Stimulated activated CD4-positive, alpha-beta T cell treated with anti-CD3 and anti-CD28 coated beads, Interleukin-1b, Interleukin-23, amount 100 ng/mL, for 24 hours (primary cell): Measurements from ENCODE around the gene PRKCD.

Experiments
- DNase-seq, 4 experiments: peaks; one replicate each; pipeline ENCODE4 v3.0.0-alpha.2; 2020; ENCODE audit warnings: low read depth in 4 of 4, low spot score in 1 of 4

The PRKCD gene

DNA sequence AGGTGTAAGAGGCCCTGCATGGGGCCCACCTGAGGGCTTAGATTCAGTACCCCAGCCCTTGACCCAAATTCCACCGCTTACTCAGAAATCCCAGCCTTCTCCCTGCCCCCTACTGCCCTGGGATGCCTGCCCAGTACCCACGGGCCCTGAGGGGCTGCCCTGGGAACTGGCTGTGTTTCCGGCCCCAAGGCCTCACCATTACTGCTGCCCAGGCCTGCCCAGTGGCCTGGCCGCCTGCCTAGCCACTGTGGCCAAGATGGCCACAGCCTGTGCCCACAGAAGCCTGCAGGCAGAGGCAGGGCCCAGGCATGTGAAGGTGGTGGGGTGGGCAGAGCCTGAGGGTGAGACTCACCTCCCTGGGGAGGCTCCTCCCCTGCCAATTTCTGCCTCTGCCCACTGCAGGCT, 6.1 kb upstream of the PRKCD start:
- no peak for DNase-seq

DNA sequence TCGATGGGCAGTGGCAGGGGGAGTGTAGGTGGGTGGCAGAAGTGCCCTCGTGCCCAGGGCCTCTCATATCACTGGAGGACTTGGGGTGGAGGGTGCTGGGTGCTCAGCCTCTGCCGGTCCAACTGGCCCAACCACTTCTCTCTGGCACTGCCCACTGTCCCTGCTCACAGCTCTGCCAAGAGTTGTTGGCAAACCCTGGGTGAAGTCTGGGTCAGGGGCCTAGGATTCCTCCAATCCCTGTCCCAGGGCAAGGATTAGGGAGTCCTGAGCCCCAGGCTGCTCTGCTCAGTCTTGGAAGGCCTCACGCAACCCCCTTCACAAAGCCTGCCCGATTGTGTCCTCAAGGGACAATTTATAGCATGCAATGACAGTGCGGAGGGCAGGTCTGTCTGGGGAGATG, 5.2 kb upstream of the PRKCD start:
- DNase-seq = no peak

DNA sequence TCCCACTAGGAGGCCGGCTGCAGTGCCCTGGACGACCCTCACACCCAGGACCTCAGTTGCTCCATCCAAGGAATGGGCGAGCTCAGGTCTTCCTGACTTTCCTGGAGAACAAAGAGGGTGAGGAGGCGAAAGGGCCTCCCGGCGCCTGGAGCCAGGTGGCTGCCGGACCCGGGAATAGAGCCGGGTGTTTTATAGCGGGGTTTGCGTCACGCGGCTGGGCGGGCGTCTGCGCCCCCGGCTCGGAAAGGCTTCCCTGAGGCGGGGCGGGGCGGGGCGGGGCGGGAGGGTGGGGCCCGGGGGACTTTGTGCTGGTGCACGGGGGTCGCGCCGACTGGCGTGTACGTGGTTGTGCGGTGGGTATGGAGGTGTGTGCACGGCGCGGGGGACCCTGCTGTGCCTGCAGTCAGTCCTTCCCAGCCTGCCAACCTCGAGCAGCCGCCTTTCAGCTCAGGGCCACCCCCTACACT, 4.6 kb upstream of the PRKCD start:
- no peak for DNase-seq

DNA sequence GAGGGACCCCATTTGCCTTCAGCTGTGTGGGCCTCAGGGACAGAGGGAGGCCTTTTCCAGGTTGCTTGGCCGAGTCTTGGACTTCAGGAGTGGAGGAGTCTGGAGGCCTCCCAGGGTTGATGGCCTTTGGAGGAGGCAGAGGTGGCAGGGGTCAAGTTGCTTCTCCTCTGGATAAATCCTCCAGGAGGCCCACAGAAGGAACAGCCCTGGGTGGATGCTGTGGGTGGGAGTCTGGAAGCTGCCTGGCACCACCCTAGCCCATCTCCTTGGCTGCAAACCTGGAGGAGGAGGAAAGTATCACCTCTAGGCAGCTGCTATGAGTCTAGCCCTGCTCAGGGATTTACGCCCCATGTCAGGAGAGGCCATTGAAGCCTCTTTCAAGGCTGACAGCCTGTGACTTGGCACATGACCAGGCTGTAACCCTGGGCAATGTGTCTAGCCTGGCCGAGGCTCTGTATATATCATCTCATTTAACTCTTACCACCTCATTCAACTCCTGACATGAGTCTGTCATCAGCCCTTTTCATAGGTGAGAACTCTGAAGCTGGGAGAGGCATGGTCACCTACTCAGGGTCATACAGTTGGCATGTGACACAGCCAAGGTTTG, 2.9 kb upstream of the PRKCD start:
- DNase-seq = no peak

DNA sequence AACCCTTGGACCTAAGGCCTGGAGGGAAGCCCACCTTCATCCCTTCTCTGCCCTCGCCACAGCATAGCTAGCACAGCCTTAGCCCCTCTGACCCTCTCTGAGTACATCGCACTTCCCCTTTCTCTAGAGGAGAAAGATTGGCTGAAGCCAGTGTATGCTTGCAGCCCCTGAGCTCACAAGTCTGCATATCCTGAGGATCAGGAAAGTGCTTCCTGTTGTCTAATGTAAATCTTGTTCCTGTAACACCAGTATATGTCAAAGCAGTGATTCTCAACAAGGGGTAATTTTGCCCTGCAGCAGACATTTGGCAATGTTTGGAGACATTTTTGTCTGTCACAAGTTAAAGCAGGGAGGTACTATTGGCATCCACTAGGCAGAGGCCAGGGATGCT, 2.2 kb upstream of the PRKCD start:
- DNase-seq = no peak

DNA sequence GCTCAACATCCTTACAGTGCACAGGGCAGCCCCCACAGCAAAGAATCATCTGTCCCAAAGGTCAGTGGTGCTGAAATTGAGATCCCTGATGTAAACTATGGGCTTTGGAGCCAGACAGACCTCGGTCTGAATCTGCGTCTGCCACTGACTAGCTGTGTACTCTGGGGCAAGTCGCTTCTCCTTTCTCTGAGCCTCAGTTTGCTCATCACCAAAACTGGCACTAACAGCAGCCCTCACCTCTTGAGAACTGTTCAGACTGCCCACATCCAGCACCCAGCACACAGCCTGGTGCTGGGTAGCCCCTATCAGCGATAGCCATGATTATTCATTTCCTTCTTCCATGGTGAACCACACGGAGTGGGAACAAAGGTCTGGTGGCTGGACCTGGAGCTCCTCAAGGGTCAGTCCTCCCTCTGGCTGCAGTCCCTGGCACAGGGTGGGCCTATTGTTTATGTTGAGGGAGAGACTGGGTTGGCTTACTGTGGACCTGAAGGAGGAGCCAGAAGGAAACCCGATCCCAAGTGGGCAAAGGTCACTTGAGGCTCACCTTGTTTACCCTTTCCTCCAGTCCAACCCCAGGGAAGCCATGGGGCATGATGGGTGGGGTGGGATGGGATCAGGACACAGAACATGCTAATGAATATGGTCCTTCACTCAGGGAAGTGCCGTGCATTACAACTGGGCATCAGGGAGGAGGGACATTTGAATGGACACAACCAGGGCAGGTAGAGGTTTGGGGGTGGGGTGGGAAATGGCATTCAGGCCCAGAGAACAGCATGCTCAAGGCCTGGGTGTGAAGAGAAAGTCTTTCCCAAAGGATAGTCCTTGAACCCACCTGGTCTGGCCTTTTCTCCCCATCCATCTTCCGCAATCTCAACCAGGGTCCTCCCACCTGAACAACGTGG, 1.6 kb upstream of the PRKCD start:
- DNase-seq = no peak

DNA sequence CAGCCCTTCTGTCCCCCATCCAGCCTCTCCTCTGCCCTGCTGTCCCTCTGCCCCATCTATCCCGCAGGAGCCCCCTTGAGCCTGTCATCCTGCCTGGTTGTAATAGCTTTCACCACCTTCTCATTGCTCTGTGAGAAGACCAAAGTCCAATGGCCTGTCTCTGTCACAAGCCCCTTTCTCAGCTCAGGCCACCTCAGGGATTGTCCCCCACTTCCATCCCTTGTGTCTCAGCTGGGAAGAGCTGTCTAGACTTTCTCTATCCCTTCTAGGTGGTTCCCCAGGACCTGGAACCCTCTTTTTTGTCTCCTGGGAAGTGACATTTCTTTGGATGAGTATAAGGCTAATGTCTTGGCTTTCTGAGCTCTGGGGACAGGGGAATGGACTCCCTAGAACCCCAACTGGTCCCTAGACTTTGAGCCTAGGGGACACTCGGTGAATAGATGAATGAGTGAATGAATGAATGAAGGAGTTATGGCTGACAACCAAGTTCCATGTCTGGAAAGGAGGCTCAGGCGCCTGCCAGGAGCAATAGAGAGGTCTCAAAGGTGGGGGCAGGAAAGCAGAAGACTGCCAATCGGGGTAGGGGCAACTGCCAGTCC, 849 bp upstream of the PRKCD start:
- no peak for DNase-seq

DNA sequence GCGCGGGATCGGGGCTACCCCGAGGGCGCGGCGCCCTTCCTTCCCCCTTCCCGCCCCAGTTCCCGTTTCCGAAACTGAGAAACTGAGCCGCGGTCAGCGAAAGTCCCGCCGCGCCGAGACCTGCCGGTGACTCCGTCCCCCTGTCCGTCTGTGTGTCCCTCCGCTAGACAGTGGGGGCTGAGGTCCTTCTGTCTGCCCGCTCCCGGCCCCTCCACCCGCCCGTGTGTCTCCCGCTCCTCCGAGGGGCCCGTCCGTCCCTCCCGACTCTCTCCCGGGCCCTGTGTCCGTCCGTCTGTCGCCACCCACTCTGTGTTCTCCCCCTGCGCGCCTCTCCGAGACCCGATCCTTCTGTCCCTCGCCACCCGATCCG, 426 bp downstream of the PRKCD start:
- no peak for DNase-seq

DNA sequence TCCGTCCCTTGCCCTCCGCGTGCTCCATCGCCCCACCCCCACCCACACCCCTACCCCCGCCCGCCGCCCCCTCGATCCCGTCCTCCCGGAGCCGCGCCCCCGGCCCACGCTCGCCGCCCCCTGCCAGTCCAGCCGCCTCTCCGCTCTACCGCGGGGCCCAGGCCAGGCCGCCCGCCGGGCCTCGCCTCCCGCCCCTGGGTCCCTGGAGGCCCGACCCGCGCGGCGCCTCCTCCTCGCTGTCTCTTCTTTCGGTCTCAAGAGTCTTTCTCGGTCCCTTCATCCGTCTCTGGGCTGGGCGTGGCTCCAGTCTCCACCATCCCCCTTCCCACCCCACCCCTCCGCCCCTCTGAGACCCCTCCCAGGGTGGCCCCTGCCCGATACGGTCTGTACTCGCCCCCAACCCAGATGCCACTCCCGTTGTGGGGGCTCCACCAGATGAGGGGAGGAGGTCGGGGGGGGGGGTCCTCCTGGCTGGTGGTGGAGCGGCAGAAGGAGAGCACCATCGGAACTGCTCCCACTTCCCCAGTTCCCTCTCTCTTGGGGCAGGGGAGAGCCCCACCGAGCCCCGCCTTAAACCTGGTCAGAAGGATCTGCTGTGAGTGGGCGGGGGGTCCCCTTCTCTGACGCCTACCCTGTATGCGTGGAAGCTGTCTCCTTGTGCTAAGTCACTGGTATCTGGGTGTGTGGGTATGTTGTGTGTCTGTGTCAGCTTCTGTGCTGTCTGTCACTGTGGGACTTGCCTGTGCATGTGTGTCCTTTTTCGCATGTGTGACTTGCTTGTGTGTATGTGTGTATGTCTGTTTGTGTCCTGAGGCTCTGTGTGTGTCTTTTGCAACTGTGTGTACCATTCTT, 1.0 kb downstream of the PRKCD start:
- DNase-seq = peak in 2 of 4 experiments; percentile 15 to 23

DNA sequence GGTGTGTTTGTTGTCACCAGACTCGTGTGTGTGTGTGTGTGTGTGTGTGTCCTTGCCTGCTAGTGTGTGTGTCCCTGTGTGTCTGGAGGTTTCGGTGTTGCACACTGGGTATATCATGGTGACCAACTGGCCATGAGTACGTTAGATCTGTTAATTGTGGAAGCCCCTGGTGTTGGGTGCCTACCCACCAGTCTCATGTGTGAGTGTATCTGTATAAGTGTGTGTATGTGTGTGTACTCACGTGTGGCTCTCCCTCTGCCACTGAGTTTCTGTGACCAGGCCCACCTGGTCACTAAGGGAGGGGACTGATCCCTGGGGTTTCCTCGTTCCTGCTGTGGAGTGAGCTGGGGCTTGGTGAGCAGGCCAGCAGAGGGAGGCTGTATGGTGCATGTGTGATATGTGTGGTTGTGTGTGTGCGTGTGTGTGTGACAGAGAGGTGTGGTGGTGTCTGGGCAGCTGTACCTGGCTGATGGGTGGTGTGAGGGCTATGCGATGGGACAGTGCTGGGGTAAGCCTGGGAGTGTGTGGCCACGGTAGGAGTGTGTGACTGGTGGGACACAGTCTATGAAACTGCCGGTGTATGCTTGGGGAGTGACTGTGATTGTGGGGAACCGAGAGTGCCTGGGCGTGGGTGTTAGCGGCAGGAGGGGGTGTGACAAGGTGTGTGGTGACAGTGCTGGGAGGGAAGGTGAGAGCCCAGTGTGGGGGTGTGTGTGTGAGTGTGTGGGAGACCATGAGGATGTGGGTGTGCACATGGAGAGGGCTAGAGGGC, 1.8 kb downstream of the PRKCD start:
- DNase-seq = peak in 1 of 4 experiments; percentile 17

DNA sequence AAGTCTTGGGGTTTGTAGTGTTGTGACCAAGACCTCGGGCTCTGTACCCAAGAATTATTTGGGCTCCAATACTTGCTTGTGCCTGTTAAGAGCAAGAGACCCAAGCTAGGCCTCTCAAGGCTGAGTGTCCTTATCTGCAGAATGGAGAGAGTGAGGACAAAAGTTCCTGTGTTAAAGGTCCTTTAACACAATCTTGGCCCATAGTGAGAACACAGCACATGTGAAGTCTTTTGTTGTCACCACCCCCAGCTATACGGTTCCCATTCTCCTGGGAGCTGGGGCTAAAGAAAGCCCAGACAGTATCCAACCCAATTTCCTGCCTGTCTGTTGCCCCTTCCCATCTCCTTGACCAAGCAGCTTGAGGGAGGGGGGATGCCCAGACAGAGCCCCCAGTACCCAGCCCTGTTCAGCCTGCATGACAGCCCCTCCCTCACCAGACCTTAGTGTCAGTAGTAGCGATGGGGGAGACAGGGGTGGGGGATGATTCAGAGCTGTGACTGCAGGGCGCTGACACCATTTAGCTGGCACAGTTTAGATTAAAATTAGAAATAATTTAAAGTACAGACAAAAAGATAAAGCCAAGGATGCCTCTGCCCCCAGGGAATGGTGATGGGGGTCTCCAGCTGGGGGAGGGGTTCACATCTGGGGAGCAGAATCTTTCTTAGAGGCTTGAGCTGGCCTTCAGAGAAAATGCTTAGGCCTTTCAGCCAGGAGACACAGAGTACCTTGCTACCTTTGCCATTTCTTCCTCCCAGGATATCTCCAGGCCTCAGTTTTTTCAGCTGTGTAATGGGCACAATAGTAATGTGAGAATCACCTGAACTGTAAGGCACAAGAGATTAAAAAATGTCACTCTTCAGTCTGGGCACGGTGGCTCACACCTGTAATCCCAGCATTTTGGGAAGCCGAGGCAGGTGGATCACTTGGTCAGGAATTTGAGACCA, 2.7 kb downstream of the PRKCD start:
- no peak for DNase-seq

DNA sequence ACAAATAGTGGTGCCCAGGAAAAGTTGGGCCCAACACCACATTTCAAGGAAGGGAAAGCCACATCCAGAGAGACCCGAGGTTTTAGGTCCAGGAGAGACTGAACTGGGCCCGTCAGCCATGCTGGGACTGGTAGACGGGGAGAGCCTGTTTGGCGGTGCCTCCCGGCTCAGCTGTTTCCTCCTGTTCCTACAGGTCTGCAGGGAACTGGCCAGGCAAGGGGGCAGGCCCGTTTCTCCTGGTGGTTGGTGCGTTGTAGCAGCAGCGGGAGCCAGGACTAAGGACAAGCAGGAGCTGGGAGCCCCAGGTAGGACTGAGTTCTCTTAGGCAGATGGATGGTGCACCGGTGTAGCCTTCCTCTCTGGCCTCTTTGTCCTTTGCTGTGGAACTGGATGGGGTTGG, 3.9 kb downstream of the PRKCD start:
- no peak for DNase-seq

DNA sequence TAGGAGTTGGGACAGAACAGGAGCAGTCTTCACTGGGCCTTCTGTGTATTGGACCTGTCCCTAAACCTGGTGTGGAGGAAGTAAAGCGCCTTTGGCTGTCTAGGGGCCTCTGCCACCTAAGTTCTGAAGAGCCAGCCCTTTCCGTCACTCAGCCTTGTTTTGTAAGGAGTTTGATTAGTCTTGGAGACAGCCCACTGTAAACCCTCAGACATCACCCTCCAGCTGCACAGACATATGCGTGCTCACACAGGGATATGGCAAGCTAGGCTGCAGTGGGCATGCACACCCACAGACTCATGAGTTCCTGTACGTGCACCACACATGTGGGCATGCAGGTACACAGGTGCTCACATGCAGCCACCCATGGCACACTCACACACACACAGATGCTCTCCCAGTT, 5.2 kb downstream of the PRKCD start:
- DNase-seq = no peak

DNA sequence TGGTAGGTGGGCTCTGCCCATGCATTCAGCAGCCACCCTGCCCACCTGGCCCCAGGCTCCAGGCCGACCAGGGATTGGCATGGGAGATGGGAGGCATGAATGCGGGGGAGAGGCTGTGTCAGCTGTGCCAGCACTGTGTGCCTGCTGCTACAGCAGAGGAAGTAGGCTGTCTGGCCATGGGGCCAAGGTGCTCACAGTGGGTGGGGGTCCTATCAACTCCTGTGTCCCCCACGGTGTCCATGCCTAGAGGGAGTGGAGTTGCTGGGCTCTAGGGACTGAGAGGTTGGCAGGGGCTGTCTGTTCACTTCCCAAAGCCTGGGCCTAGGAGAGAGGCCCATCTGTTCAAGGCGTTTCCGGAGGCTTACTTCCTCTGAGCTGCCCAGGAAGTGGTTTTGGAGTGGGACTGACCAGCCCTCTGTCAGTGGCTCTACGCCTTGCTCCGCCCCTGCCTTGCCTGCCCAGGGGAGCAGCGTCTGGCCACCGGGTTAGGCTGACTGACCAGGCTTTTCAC, 5.8 kb downstream of the PRKCD start:
- DNase-seq = no peak

DNA sequence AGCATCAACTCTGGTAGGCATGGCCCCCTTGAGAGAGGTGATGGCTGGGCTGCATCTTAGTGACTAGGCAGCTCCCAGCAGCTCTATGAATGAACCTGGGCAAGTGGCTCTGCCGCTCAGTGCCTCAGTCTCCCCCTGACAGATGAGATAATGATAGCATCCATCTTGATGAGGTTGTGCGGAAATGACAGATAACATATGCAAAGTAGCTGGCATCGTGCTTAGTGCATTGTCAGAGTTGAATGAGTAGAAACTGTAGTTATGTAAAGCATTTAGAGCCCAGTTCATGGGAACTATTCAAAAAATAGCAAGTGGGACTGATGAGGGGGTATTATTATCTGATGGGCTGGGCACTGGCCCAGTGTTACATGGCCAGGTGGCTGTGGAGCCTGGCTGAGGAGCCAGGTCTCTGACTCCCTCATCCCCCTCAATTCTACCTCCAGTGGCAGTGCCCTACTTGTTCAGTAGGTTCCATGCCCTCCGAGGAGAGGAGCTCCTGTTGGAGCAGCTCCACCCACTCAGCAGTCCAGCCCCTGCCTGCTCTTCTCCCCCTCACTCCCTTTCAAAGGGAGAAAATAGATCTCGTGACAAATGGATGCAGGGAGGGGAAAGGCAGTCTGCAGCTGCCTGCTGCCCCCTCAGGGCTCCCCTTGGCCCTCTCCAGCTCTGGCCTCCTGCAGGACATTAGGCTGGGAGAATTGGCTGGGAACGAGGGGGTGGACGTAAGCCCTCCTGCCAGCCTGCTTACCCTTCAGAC, 6.6 kb downstream of the PRKCD start:
- no peak for DNase-seq

DNA sequence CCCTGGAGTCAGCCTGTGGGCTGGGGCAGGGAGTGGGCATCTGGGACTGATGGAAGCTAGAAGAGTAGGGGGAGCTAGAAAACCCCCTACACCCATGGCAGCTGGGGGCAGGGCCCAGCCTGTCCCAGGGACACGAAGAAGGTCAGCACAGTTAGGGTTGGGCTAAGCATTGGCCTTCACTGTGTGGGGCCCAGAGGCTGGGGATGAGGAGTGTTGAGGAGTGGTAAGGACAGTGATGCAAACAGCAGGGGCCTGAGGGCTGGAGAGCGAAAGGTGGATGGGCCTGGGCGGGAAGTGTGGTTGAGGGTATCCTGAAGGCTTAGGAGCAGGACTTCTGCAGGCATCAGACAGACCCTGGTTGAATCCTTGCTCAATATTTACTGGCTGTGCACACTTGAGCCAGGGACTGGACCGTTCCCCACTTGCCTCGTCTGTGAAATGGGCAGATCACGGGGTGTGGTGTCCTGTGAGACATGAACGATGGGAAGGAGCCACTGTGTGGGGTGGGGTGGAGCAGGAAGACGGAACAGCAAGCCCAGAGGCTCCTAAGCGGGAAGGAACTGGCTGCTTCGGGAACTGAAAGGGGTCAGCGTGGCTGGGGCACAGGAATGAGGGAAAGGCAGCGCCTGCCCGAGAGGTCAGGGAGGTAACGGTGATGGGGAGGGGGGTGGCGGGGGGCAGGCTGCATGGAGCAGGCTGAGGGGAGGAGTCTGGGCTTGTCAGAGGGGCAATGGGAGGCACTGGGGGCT, 7.3 kb downstream of the PRKCD start:
- DNase-seq = no peak

DNA sequence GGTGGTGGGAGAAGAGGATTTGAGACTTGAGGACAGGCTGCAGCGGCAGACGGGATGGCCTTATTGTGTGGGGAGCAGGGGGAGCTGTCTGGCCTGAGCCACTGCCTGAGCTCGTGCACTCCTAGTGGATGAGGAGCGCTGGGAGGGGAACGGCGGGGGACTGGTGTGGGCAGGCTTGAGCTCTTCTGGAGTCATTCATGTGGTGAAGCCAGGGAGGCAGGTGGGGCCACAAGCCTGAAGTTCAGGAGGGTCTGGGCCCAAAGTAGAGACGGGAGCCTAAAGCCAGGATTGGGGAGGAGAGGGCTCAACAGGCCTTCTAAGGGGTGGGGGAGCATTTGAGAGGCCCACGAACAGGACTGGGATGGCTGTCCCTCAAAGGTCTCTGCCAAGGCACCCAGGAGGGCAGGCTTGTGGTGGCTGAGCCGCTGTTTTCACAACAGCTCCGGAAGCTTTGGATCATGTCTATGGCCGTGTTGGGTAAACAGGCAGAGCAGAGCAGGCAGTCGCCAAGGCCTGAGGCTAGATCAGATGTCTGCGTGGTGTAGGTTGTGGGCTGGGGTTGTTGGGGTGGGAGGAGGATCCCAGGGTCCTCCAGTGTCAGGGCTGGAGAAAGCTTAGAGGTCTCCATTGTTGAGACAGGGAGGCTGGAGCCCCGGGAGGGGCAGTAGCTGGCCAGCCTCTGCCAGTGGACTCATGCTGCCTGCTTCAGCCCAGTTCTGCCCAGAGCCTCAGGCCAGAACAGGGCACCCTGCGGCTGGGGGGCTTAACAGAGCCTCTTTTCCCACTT, 8.2 kb downstream of the PRKCD start:
- DNase-seq = no peak
